PC-3 (cell line): ENCODE measurements around the gene CARD11.

Experiments used
- EZH2 ChIP-seq: fragments of 300-600 bp; sonication (generic); IDR thresholded peaks from one replicate; pipeline ENCODE4 v1.6.1; 2017; ENCODE audit warnings: antibody characterized with exemption, mild to moderate bottlenecking, low read length; ENCODE audit not compliant: unreplicated experiment
- EZH2phosphoT487 ChIP-seq: fragments of 300-600 bp; sonication (generic); IDR thresholded peaks from 2 replicates; pipeline ENCODE4 v1.6.1; 2018; ENCODE audit warnings: mild to moderate bottlenecking, antibody characterized with exemption, low read length, borderline replicate concordance
- TF ChIP-seq, protein P1 (sequence below): fragments of 300-600 bp; sonication (generic); conservative IDR thresholded peaks from 2 replicates; pipeline ENCODE4 v1.5.1; 2017; ENCODE audit warnings: antibody characterized with exemption, low read depth, mild to moderate bottlenecking, low read length

DNA sequence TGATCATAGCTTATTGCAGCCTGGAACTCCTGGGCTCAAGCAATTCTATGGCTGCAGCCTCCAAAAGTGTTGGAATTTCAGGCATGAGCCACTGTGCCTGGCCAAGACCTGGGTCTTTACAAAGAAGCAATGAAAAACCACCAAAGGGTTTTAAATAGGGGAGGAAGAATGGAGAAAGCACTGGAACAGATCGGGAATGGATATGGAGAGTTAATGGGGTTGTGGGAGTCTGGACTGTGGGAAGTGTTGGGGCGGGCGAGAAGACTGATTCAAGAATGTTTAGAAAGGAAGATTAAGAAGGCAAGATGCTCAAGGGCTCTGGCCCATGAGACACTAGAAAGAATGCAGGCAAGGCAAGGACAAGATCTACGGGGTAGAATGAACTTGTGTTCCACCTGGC lies 98.5 kb downstream of the CARD11 start:
- TF ChIP-seq EZH2 (no peak), EZH2phosphoT487 (no peak)
- TF ChIP-seq, protein P1, sequence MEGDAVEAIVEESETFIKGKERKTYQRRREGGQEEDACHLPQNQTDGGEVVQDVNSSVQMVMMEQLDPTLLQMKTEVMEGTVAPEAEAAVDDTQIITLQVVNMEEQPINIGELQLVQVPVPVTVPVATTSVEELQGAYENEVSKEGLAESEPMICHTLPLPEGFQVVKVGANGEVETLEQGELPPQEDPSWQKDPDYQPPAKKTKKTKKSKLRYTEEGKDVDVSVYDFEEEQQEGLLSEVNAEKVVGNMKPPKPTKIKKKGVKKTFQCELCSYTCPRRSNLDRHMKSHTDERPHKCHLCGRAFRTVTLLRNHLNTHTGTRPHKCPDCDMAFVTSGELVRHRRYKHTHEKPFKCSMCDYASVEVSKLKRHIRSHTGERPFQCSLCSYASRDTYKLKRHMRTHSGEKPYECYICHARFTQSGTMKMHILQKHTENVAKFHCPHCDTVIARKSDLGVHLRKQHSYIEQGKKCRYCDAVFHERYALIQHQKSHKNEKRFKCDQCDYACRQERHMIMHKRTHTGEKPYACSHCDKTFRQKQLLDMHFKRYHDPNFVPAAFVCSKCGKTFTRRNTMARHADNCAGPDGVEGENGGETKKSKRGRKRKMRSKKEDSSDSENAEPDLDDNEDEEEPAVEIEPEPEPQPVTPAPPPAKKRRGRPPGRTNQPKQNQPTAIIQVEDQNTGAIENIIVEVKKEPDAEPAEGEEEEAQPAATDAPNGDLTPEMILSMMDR = no peak
